HG03025 (cell line): ENCODE measurements around the gene EVX2.

Source experiments
- ATAC-seq: cut with Tn5 transposase; IDR thresholded peaks from one replicate; pipeline ENCODE4 v1.9.1; 2021; ENCODE audit warnings: mild to moderate bottlenecking, moderate library complexity; ENCODE audit not compliant: unreplicated experiment, low FRiP score

The EVX2 gene

GRCh38 chr2:176097820-176098365, 14.1 kb upstream of the EVX2 start:
- ATAC-seq = no peak

DNA sequence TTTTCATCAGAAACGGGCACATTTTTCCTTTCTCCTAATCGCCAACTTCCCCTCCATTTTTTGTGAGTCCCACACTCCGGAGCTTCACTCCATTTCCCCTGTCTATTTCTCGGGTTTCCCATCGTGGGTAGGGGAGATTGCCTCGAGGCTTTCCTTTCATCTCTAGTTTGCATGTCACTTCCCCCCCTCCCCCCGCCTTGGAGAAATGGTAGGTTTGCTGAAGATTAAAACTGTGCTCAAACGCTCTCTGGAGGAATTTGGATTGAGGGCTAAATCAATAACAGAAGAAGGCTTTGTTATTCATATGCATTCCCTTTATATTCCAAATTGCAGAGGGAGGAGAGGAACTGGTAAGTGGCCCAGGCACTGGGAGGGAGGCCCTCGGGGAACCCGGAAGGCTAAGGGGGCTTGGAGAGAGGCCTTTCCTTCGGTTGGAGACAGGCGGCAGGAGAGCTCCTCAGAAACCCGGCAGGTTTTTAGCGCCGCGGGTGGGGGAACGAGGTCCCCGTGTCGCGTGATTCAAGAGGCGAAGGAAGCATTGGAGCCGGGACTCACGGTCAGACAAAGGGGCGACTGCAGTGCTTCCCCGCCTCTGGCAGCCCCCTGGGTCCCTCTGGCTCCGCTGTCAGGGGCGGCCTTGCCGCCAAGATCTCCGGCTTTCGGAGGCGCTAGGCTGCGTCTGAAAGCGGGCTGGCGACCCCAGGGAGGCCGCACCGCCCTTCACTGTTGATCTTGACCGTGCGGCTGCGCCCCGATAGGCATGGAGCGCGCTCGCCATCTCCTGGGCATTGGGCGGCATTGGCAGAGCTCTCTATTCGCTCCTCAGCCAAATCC, 13.4 kb upstream of the EVX2 start:
- no peak for ATAC-seq

DNA sequence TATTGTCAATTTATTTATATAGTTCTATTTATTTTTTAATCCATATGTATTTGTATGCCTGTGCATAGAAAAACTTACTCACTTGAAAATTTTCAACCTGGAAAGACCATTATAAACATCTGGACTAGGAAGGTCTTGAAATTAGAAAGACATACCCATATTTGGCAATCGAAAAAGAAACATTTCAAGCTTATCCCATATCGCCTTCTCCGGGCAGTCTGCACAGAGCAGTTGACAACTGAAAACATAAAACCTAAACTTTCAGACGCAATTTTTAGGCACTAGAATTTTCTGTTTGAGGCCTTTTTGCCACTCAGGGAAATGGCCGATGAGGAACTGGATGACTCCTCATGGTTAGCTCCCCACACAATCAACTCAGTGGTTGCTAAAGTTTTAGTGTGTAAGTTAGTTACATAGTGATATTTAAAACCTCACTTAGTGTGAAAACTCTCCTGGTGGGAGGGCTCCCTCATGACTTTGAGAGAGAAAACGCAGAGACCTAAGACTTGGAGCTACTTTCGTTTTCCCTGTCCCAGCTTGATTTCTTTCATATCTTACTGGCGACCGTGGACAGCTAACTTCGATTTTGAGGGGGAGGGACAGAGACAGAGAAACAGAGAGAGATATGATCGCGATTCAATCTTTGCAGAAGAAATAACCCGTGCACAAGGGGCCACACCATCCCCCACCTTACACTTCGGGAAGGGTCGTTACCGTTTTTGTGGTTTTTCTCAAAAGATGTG, 12.7 kb upstream of the EVX2 start:
- ATAC-seq = no peak

GRCh38 chr2:176095421-176095820, 11.7 kb upstream of the EVX2 start:
- no peak for ATAC-seq

- ATAC-seq = no peak
Observed at GRCh38 chr2:176094349-176094748, 10.6 kb upstream of the EVX2 start.

- ATAC-seq = no peak
Observed at GRCh38 chr2:176093898-176094249, 10.1 kb upstream of the EVX2 start.

DNA sequence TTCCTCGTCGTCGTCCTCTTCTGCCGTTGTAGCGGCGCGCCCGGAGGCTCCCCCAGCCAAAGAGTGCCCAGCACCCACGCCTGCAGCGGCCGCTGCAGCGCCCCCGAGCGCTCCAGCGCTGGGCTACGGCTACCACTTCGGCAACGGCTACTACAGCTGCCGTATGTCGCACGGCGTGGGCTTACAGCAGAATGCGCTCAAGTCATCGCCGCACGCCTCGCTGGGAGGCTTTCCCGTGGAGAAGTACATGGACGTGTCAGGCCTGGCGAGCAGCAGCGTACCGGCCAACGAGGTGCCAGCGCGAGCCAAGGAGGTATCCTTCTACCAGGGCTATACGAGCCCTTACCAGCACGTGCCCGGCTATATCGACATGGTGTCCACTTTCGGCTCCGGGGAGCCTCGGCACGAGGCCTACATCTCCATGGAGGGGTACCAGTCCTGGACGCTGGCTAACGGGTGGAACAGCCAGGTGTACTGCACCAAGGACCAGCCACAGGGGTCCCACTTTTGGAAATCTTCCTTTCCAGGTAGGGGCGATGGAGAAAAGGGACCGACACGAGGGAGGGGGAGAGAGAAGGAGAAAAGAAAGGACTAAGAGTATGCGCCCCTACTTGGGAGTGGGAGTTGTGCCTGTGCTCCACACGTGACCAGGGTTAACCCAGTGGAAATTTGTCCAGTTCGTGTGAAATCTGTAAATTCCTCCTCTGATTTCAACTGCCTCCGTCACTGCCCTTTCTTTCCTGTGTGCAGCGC, 9.6 kb upstream of the EVX2 start:
- no peak for ATAC-seq

GRCh38 chr2:176092270-176093144, 8.7 kb upstream of the EVX2 start, which contains the start of gene HOXD13:
Gene HOXD13 (plus strand): TSS chr2:176092721. CDS start chr2:176092891, 170 bp downstream.
- ATAC-seq = no peak

DNA sequence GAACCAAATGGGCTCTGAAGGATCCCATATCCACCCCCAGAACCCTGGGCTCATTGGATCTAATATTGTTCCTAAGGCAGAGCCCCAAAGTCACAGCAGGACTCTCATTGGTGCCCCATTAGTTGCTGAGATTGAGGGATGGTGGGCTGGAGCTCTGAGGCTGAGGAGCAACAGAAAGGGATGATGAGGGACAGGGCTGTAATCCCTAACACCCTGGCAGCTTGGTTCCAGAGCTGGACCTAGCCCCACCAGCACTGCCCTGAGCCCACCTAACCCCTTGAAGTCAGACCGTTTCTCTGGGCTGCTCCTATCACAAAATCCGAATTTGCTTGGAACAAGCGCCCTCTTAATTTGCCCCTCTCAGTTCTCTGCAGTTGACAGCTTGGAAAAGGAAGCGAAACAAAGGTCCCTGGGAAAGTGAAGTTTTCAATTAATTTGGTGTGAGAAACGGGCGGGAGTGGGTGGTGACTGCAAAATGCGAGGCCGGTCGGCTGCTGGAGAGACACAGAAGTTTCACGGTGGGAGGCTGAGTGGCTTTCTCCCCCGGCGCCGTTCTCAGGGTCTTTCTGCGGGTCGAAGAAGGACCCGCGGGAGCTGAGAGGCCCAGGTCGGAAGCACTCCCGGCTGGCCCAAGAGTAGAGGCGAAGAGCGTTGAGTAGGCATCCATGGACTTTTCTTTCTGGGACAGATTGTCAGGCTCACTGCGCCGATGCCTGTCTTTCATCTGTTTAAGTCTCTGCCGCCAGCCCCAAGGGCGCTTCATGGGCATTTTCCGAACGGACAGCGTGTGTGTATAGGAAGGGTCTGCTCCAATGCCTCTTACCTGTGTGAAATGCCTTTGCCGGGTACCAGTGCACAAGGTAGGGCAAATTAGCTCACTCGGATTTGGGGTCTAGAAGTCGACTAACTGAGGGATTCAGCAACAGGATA, 7.8 kb upstream of the EVX2 start:
- no peak for ATAC-seq

- ATAC-seq = no peak
Observed at GRCh38 chr2:176090862-176091261, 7.1 kb upstream of the EVX2 start.

DNA sequence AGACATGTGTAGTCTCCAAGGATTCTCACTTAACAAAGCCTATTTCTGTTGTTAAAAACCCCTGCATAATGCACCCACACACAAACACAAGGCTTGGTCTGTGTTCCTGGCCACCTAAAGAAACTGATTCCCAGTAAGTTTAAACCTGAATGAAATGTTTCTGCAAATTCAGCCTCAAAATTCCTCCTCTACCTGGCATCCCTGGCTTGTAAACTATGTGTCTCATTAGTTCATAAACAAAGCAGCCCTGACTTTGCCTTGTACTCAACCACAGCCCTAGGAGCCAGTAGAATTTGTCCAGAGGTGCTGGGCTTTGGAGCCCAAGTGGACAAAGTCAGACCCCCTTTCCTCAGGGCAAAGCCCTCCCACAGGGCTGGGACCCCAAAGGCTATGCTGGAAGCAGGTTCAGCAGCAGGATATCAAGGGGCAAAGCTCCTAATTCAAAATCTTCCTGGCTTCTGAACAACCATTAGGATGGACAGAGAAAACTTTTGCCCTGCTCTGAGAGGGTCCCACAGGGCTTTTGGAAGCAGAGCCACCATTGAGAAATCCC, 6.2 kb upstream of the EVX2 start:
- ATAC-seq = no peak

DNA sequence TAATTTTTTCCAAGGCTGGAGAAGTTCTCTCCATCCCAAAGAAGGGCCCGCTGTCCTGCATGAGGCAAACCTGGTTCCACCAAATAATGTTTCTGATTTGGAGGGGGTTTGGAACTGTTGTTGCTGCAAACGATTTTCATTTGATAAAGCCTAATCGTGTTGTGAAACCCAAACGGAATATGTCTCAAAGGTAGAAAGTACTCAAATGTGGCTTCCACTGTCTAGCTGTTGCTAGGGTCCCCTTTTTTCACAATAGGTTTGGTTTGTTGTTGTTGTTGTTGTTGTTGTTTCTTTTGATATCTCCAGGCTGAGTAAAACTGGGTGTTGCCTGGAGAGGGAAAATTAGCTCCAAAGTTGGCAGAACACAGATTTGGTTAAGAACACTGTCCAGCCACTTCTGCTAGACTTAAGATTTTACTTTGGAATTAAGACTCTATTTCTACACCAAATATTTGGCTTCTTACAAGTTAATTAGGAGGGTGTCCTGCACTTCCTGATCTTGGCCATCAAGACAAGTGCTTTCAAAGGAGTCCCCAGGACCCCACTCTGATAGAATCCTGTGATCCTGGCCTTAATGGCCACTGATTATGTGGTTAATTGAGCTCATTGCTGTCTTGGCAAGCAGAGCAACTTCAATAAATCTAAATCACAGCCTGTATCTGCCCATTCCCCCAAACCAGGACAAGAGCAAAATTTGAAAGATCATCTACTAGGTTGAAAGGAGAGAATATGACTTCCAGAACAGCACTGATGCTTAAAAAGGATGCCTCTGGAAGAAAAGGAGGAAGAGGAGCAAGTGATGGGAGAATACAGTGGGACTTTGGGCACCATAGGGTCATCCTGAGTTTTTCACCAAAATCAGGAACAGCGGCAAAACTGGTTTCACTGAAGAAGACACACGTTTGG, 5.4 kb upstream of the EVX2 start:
- ATAC-seq = no peak

- peak; percentile 73 for ATAC-seq
Observed at GRCh38 chr2:176088048-176088936, 4.5 kb upstream of the EVX2 start.

DNA sequence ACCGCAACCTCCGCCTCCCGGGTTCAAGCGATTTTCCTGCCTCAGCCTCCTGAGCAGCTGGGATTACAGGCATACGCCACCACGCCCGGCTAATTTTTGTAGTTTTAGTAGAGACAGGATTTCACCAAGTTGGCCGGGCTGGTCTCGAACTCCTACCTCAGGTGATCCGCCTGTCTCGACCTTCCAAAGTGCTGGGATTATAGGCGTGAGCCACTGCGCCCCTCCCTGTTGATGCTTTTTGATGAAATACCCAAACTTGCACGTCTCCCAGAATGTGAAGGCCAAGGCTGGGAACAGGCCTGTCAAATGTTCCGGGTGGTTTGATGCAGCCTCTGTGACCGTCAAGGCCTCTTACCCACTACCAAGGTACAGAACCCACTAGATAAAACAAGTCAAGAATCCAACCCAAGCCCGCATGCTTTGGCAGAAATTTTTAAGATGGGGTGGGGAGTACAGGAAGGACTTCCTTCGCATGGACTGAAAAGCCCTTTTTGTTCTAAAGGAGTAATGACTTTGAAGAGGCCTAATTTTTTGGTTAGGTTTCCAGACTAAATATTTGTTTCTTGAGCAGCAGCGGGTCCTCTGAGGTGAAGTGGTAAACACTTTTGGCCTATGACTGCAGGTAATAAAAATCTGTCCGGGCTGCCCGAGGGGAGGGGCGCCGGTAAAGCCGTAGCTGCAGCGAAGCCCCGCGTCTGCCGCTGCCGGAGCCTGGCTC, 3.7 kb upstream of the EVX2 start:
- no peak for ATAC-seq

DNA sequence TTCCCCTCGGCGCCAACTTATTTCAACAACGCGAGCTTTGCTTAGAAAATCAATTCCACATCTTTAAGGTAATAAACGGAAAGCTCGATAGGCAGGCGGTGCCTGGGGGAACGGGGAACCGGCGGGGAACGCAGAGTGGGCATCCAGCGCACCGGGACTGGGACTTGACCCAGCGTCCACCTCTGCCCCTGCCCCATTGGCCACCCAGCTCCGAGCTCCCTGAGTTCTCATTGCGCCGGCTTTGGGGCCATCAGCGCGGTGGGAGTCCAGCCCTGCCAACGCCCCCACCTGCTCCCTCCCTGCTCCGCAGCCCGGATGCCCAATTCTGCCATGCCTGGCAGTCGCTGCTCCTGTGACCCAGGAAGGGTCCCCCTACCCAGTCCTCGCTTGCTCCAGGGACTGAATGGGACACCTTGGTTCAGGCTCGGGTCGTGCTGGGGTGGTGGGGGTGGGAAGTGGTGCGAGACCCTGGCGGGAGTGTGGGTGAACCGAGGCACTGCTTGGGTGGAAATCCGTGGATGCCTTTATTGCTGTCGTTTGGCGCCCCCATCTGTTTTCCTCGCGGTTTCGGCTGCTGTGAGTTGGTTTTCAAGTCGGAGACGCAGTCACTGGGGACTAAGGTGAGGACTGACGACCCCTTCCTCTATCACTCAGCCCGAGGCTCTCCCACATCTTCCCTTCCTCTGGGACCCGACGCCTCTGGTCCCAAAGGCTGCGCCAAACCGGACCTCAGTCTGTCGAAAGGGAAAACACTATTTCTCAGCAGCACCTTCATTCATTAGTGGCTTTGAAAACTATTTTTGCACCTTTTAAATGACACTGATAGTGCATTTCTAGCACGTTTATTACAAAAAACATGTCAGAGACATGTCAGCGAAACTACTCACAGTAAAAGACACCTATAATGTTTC, 2.4 kb upstream of the EVX2 start:
- ATAC-seq = no peak
